GM18499 (cell line): ENCODE results near the gene PMAIP1.

Source experiments
- ATAC-seq: cut with Tn5 transposase; IDR thresholded peaks from one replicate; pipeline ENCODE4 v1.9.1; 2021; ENCODE audit warnings: moderate number of reproducible peaks; ENCODE audit not compliant: insufficient read depth, unreplicated experiment

The PMAIP1 gene

DNA sequence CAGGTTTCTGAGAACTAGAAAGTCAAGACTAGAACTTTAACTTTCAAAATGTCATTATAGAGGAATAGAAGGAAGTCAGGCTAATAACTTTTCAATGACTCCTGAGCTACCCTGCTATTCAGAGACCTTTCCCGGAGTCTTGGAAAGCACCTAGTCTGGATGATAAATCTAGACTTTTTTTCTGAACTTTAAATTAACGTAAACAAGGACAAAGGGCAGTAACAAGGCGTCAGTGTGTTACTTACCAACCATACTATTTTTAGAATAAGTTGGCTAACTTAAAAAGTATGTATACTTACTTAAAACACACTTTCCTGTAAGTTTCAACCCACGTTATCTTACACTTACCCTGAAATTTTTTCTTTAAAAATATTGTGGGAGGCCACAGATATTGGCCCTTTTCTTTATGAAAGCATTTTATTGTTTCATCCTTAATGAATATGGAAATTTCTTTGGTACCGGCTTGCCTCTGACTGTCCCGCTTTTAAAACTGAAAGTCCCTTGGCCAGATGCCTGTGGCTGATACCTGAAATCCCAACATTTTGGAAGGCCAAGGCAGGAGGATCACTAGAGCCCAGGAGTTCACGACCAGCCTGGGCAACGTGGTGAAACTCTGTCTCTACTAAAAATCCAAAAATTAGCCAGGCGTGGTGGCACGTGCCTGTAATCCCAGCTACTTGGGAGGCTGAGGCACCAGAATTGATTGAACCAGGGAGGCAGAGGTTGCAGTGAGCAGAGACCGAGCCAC lies 9.7 kb downstream of the PMAIP1 start:
- no peak for ATAC-seq

- no peak for ATAC-seq
Measured at GRCh38 chr18:59910967-59911366, 11.2 kb downstream of the PMAIP1 start.

GRCh38 chr18:59911600-59911999 lies 11.8 kb downstream of the PMAIP1 start:
- no peak for ATAC-seq

DNA sequence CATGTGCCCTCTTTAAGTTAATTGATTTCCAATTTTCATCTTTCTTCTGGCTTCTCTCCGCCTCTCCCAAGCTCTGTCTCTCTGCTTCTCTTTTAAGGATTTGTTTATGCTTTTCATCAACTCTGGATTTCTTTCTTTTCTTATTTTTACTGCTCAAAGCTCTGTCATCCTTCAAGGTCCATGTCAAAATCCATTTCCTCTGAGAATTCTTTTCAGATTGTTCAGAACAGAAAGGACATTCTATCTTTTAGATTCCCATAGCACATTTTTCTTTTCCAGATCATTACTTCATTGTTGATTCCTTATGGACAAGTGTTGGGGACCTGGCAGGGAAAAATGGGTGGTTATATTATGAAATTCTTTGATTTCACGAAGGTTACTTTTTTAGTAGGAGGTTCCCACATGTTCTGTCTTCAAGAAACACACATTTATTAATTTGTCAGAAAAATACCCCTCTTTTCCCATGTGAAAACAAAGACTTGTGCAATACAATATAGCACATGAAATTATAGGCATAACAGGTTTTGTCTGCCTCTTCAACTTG lies 12.3 kb downstream of the PMAIP1 start:
- no peak for ATAC-seq

- ATAC-seq, result no peak
Measured at GRCh38 chr18:59915606-59916005, 15.8 kb downstream of the PMAIP1 start.

GRCh38 chr18:59916746-59917145 lies 16.9 kb downstream of the PMAIP1 start:
- ATAC-seq, result no peak

DNA sequence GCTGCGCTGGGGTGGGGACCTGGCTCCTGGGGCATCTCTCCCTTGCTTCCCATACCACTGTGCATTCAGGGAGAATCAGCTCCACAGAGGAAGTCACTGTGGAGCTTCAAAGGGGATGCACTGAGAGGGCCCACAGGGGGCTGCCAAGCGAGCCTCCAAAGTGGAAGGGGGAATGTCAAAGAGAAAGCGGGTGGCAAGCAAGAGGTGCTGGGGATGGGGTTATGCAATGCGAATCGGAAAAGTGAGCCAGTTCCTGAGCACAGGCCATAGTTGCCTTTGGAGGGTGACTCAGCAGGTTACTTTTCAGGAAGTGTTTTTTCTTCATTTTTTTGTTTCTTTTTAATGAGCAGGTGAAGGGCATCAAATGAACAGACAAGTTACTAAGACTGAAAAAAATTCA lies 17.6 kb downstream of the PMAIP1 start:
- ATAC-seq, result no peak

- ATAC-seq, result peak; percentile 37
Measured at GRCh38 chr18:59918320-59918755, 18.5 kb downstream of the PMAIP1 start.

DNA sequence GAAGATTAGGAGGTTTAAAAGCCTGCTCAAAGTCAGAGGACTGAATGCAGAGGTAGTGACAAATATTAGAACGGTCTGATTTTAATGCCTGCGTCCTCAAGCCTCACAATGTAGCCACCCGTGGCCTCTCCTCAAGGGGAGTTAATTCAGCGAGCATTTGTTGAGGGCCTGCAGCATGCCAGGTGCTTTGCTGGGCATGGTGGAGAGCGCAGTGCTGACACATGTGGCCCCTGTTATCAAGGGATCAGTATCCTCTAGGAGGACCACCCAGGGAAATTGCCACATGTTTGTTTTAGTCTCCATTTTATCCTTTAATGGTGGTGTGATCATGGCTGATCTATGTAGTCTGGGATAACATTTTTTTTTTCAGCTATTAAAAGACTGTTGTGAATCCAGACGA lies 19.2 kb downstream of the PMAIP1 start:
- no peak for ATAC-seq

GRCh38 chr18:59921384-59921891 lies 21.6 kb downstream of the PMAIP1 start:
- no peak for ATAC-seq

DNA sequence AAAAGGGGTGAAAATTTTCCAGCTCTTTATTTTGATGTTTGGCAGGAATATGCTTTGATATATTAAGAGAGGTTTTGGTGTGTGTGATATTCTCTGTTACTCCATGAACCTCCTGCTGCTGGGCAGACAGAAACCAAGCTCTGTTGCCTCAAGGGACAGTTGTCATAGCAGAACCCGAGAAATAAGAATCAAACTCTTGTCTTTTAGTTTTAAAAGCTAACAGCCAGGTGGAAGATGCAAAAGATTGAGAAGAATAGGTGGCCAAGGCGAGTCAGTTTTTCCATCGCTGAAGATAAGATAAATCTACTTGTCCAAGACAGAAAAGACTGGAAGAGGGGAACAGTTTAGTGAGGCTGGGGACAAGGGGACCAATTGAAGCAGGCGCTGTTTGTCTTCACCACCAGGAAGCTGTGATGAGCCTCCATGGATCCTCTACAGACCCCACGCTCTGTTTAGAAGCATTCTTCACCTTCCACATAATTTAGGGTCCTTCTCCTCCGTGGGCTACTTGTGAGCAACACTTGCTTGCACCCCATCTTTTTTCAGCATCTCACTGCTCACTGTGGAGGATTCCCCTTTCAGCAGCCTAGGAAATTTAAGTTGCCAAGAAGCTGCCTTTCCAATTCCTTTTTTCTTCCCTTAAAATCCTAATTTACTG lies 23.9 kb downstream of the PMAIP1 start:
- peak; percentile 20 for ATAC-seq

- no peak for ATAC-seq
Measured at GRCh38 chr18:59926131-59926530, 26.3 kb downstream of the PMAIP1 start.

DNA sequence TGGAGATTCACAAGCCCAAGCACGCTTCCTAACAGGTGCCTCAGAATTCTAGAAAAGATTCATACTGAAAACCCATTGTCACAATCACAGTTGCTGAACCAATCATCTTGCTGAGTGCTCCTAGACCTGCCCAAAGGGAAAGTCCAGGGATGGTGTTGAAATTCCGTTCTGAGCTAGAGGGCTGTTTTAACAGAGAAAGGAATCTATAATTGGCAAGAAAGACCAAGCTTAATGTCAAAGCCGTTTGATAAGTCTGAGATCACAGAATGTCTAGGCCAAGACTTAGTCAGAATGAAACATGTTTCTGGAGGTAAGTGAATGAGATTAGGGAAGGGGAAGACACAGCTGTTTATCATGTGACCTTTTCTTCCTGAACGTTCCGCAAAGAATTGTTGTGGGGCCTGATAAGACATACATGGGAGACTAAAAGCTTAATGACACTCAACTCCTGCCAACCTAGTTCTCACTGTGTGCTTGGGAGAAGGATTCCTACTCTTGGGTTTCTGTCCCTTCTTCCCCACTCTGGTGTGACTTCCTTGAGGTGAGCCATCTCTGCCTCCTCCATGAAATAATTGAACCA lies 27.5 kb downstream of the PMAIP1 start:
- peak; percentile 75 for ATAC-seq

GRCh38 chr18:59928201-59928600 lies 28.4 kb downstream of the PMAIP1 start:
- no peak for ATAC-seq

GRCh38 chr18:59929621-59930295 lies 30.0 kb downstream of the PMAIP1 start:
- ATAC-seq, result no peak

- no peak for ATAC-seq
Measured at GRCh38 chr18:59932401-59932800, 32.6 kb downstream of the PMAIP1 start.

DNA sequence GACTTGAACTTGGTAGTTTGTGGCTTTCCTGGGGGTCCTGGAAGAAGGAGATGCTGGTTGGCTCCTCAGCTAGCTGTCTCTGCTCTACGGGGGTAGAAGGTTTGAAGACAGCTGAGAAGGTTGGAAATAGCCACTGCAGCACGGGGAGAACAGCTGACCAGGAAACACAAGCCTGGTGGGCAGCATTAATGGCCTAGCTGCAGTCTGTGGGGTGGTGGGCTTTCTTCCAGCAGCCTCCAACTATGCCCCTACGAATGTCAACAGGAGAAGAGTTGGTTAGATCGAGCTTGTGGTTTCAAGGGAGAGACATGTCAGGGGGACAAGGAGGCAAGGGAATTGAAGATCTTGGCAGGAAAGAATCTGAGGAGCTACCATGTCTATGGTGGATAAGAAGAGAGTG lies 38.9 kb downstream of the PMAIP1 start:
- no peak for ATAC-seq

DNA sequence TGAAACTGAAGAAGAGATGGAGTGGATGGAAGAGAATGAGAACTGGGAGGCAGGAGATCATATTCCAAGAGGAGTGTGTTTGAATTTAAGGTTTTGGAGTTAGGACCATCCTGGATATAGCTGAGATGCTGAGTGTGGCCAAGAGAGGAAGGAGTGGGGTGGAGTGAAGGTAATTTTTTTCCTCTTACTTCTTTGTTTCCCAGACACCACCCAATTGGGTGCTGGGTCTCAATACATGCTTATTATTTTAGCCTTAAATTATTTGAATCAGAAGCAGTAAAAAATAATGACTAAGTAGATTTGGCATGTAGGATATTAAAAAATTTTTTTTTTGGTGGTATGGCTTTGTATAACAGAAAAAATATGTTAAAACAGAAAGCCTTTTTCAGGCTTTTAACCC lies 39.3 kb downstream of the PMAIP1 start:
- no peak for ATAC-seq

DNA sequence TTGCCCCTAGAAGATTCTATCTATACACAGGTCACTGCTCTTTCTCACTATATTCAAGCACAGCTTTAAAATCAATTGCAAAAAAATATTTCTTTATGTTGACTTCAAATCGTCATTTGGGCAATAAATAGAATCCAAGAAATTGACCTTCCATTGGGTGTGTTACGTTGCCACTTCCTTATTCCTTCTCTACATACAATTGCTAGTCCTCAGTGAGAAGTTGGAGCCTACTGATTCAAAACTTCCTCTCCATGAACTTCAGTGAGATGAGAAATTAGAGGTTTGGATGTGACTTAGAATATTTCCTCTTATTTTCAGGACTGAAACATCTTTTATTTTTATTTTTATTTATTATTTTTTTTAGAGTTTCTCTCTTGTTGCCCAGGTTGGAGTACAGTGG lies 40.3 kb downstream of the PMAIP1 start:
- ATAC-seq, result no peak

- ATAC-seq, result no peak
Measured at GRCh38 chr18:59941331-59941730, 41.5 kb downstream of the PMAIP1 start.

DNA sequence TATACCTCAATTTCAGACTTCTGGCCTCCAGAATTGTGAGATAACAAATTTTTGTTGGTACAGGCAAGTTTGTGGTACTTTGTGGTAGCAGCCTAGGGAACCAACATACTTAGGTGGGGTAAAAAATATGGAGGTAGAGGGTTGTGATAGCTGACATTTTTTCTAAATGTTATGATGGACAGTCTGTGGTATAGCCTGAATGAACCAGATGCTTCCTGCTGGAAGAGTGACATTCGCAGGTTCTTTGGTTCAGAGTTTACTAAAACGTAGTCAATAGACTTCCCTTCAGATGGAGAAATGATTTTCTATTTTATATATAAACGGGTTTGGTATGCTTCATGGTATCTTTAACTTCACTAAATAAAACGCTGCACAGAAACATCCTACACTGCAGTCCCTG lies 42.8 kb downstream of the PMAIP1 start:
- ATAC-seq, result no peak
